GM13977 (cell line): ENCODE data around the gene CDHR5.

Source experiments
- DNase-seq: peaks from one replicate; pipeline ENCODE4 v3.0.0; 2012; ENCODE audit warnings: low spot score
- in situ Hi-C: fragments of 300-500 bp; cut with MboI; formaldehyde crosslinking; loops from one replicate; pipeline ENCODE4 v1.12.0; 2022; ENCODE audit warnings: low sequenced_read_pairs, low pct_unique_long_range_greater_than_20kb, mixed read lengths, inconsistent platforms; ENCODE audit not compliant: unreplicated experiment
- TF ChIP-seq, protein P1 (sequence below): IDR thresholded peaks from 2 replicates; pipeline ENCODE4 v1.5.1; 2012; ENCODE audit warnings: mild to moderate bottlenecking, control low read depth; ENCODE audit not compliant: insufficient read depth; ENCODE audit errors: extremely low read depth, missing control alignments

Gene CDHR5

DNA sequence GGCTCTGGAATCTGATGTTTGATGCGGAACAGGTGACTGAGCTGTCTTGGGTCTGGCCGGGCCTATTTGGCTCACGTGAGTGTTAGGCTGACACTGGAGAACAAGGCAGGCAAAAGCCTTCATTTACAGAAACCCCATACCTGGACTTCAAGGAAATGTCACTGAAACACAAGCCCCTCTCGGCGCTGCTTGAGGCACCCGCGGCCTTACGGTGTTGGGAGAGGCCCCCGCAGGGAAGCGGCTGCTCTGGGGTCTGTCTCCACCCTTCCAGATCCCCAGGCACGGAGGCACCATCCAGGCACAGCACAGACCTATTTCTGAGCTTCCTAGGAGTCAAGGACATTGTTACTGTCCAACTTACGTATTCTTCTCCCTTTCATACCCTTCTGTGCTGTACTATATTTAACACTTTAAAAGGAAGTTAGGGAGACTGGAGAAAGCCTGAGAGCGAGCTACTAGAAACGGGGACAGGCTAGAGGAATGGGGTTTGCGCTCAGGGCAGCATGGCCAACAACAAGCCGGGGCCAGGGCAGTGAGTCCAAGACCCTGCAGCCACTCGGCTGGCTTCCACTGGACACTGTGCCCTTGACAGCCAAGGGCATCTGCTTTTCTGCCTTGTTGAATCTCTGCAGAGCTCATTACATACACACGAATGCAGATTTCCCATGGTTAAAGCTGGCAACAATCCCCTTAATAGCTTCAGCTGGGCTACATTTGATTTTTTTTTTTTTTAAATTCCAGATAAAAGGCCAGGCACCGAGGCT, 36.1 kb upstream of the CDHR5 start:
- TF ChIP-seq, protein P1, sequence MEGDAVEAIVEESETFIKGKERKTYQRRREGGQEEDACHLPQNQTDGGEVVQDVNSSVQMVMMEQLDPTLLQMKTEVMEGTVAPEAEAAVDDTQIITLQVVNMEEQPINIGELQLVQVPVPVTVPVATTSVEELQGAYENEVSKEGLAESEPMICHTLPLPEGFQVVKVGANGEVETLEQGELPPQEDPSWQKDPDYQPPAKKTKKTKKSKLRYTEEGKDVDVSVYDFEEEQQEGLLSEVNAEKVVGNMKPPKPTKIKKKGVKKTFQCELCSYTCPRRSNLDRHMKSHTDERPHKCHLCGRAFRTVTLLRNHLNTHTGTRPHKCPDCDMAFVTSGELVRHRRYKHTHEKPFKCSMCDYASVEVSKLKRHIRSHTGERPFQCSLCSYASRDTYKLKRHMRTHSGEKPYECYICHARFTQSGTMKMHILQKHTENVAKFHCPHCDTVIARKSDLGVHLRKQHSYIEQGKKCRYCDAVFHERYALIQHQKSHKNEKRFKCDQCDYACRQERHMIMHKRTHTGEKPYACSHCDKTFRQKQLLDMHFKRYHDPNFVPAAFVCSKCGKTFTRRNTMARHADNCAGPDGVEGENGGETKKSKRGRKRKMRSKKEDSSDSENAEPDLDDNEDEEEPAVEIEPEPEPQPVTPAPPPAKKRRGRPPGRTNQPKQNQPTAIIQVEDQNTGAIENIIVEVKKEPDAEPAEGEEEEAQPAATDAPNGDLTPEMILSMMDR = no peak
- no peak for DNase-seq
- in situ Hi-C loops = no loop called here

DNA sequence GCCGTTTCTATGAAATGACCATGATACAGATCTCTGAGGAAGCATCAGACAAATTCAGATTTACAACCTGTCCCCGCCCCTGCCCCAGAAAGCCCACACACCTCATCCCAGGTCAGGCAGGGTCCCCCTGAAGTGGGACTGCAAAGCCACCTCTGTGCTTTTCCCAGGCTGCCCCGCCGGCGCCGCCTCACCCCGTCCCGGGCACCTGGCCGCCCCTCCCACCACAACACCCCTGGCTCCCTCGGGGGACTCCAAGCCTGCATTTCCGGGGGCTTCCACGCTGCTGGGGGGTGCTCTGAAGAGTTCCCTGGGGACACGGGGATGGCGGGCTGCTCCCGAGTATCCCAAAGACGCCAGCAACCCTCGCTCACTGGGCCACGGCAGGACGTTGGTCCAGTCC, 35.5 kb upstream of the CDHR5 start:
- in situ Hi-C loops = no loop called here
- TF ChIP-seq, protein P1 = no peak
- no peak for DNase-seq

DNA sequence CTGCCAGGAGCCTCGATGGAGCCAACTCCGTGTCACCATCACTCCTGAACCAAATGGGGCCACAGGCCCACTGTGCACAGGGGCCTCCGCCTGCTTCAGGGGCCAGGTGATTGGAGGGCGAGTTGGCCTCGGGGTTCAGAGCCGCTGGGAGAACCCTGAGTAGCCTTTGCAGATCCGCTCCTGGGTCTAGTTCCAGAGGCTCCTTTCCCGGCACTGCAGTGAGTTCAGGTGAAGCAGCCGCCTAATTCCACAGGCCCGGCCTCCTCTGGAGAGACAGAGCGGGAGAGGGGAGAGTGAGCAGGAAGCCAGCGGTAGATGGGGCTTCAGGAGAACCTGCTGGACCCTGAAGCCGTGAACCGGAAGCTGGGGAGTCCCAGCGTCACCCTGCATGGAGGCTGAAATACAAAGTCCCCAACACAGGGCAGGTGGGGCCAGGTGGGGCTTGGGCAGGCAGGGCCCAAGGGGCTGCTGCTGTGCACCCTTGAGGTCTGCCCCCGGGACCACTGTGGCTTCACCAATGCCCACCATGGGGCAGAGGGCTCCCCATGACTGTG, 34.9 kb upstream of the CDHR5 start:
- TF ChIP-seq, protein P1 = no peak
- in situ Hi-C loops = no loop called here
- no peak for DNase-seq

DNA sequence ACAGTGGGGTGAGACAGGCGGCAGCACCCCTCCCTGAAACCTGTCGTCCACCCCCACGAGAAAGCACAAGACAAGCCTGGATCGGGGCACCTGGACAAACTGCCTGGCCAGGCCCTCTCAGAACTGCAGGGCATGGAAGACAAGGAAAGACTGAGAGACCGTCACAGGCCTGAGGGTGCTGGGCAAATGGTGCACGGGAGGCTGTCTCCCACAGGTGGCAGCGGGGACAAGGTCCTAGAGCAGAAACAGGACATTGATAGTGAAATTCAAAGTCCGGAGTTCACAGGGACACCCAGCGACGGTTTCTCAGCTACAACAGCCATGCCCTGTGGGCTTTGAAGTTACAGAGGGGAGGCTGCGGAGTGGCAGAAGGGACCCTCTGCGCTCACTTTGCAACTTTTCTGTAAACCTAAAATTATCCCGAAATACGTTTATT, 33.0 kb upstream of the CDHR5 start:
- no peak for DNase-seq
- in situ Hi-C loops = no loop called here
- TF ChIP-seq, protein P1 = no peak

DNA sequence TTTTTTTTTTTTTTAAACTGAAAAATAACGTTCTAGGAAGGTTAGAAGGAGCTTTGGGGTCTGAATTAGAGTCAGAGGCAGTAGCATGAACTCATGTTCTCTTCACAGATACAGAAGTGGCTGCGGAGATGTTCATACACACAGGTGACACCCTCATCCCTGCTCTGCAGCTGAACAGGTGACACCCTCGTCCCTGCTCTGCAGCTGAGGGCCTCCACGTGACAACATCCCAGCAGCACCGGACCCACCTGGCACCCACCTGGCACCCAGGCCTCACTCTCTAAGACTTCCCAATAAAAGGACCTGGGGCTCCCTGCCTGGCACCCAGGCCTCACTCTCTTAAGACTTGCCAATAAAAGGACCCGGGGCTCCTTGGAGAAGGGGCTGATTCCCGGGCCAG, 32.1 kb upstream of the CDHR5 start:
- in situ Hi-C loops = no loop called here
- TF ChIP-seq, protein P1 = no peak
- no peak for DNase-seq

DNA sequence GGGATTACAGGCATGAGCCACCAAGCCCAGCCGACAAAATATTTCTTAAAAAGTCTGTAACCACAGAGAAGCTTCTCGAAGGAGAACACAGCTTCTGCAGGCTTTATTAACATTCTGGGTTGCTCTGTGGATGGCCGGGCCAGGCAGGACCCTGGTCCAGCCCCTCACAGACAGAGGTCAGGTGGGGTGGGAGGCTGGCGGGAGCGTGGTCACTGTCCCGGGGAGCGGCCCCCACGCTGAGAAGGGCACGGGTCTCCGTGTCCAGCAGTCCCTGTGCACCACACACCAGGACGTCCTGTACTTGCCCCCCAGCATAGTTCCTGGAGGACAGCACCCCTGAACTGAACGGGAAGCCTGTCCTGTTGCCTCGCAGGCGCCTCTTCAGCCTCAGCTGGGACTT, 31.7 kb upstream of the CDHR5 start:
- in situ Hi-C loops = no loop called here
- TF ChIP-seq, protein P1 = no peak
- DNase-seq = no peak
